Bronchial epithelial cell (primary cell): ENCODE measurements around the gene FSTL3. TPM values are rescaled to one million over a fixed set of nuclear protein-coding genes. Genes with fewer than 3 reads are reported as not detected.
"Not testable (repeated sequence)": the region's sequence is repeated elsewhere in the genome, so short reads cannot be mapped to it uniquely, and the experiment has no call there.

Source experiments
- DNase-seq: peaks from one replicate; pipeline ENCODE4 v3.0.0-alpha.2; 2010; ENCODE audit warnings: low read depth
- FAIRE-seq: peaks from 2 replicates; lab custom pipeline; 2011; peaks lifted over from hg19 to GRCh38; lab: Jason Lieb, UNC
- H3K27me3 ChIP-seq: 2 replicates; pipeline ENCODE4 v1.5.1; 2011; ENCODE audit warnings: low read length; ENCODE audit not compliant: control insufficient read depth, insufficient read depth
- H3K36me3 ChIP-seq: 2 replicates; pipeline ENCODE4 v1.5.1; 2011; ENCODE audit warnings: low read length; ENCODE audit not compliant: control insufficient read depth, insufficient read depth
- H3K4me3 ChIP-seq: 2 replicates; pipeline ENCODE4 v1.5.1; 2011; ENCODE audit warnings: mild to moderate bottlenecking, low read depth, low read length, control low read depth
- total RNA-seq: library from RNA; depleted of rRNA; stranded (reverse); fragments of >200 nt; gene quantifications from 2 replicates; pipeline ENCODE4 v1.2.1, GENCODE V29; 2014
- TF ChIP-seq, protein P1 (sequence below): IDR thresholded peaks from 2 replicates; pipeline ENCODE4 v1.5.1; 2011; ENCODE audit warnings: mild to moderate bottlenecking, moderate library complexity, low read length, control low read depth, inconsistent platforms; ENCODE audit not compliant: insufficient read depth, severe bottlenecking

FSTL3 gene
- total RNA-seq, 1 donor from 2014 or later: 143 TPM

DNA sequence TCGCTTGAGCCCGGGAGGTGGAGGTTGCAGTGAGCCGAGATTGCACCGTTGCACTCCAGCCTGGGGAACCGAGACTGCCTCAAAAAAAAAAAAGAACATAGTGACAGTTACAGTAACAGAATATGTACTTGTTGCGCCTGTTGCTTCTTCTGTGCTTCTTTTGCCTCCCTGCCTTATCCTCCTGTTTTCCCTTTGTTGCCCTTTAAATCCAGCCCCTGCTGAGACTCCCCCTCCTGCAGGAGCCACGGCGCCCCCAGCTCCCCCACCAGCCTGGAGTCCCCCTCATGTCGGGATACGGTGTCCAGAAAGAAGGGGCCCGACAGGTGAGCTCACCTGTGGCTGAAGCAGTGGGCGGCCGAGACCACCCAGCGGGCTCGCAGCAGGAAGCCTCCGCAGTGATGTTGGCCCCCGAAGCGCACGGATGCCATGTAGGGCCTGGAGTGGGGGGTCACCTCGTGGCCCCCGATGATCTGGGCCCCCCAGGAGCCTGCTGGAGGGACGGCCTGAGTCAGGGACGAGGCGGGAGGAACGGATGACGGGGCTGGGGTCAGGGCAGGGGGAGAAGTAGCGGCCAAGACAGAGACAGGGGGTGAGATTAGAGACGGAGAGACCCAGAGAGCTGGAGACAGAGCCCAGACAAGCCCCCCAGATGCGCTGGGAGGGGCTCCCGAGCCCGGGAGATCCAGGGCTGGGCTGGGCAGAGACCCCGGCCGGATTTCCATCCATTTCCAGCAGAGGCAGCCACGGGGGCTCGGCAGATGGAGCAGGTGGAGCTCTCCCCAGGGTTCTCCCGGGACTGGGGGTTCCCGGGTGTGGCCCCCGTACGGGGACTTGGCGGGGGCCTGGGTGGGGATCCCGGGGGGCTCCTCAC, 18.5 kb downstream of the FSTL3 start:
- no peak for DNase-seq
- Histone ChIP-seq H3K27me3 (no peaks in the 10 kb centered on the region), H3K36me3 (no peaks in the 10 kb centered on the region), H3K4me3 (no peak overlapping the region)
- no peak for FAIRE-seq
- TF ChIP-seq, protein P1, sequence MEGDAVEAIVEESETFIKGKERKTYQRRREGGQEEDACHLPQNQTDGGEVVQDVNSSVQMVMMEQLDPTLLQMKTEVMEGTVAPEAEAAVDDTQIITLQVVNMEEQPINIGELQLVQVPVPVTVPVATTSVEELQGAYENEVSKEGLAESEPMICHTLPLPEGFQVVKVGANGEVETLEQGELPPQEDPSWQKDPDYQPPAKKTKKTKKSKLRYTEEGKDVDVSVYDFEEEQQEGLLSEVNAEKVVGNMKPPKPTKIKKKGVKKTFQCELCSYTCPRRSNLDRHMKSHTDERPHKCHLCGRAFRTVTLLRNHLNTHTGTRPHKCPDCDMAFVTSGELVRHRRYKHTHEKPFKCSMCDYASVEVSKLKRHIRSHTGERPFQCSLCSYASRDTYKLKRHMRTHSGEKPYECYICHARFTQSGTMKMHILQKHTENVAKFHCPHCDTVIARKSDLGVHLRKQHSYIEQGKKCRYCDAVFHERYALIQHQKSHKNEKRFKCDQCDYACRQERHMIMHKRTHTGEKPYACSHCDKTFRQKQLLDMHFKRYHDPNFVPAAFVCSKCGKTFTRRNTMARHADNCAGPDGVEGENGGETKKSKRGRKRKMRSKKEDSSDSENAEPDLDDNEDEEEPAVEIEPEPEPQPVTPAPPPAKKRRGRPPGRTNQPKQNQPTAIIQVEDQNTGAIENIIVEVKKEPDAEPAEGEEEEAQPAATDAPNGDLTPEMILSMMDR: no peak

DNA sequence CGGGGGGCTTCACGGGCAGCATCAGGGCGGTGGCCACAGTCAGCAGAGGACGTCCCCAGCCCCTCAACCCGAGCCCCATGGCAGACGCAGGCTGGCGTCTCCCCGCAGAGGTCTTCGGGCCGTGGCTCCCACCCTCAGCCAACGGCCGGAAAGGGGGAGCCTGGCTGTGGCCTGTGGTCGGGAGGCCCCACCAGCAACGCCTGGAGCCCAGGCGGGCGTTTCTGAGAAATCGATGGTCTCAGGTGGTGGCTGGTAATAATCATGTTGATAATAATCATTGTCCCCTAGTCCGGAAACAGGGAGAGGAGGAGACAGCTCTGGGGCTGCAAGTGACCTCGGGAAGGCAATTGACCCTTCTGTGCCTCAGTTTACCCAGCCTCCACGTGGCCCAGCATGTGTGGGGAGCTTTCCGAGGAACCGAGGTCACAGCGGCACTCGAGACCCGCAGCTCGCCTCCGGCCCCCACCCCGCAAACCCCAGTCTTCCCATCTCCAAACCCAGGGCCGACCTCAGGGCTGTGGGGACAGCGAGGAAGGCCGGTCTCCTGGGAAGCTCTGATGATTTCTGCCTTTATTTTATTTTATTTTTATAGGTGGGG, 19.3 kb downstream of the FSTL3 start, which contains the start of gene PRSS57:
TSS of gene PRSS57 (minus strand) at position 101 of the 598 bp plus-strand sequence. CDS start at position 79, 22 bp downstream.
- H3K27me3 ChIP-seq: no peaks in the 10 kb centered on the region
- H3K4me3 ChIP-seq: no peak within 1 kb of the TSS
- H3K36me3 ChIP-seq: no peaks in the 10 kb centered on the region
- DNase-seq (no peak), FAIRE-seq (no peak)
- TF ChIP-seq, protein P1: no peak

DNA sequence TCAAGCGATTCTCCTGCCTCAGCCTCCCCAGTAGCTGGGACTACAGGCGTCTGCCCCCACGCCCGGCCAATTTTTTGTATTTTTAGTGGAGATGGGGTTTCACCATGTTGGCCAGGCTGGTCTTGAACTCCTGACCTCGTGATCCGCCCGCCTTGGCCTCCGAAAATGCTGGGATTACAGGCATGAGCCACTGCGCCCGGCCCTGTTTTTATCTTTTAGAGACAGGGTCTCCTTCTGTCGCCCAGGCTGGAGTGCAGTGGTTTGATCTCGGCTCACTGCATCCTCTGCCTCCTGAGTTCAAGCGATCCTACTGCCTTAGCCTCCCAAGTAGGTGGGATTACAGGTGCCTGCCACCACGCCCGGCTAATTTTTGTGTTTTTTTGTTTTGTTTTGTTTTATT, 22.3 kb downstream of the FSTL3 start:
- not testable (repeated sequence) for DNase-seq, H3K4me3 ChIP-seq, H3K27me3 ChIP-seq, FAIRE-seq, H3K36me3 ChIP-seq

DNA sequence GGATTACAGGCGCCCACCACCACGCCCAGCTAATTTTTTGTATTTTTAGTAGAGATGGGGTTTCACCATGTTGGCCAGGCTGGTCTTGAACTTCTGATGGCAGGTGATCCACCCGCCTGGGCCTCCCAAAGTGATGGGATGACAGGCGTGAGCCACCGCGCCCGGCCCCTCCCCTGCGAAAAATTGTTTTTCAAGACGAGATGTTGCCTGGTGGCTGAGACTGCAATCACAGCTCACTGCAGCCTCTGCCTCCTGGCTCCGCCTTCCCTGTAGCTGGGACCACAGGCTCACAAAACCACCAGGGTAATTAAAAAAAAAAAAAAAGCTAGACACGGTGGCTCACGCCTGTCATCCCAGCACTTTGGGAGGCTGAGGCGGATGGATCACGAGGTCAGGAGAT, 23.7 kb downstream of the FSTL3 start:
- not testable (repeated sequence) for H3K4me3 ChIP-seq, DNase-seq, FAIRE-seq, H3K36me3 ChIP-seq, H3K27me3 ChIP-seq

DNA sequence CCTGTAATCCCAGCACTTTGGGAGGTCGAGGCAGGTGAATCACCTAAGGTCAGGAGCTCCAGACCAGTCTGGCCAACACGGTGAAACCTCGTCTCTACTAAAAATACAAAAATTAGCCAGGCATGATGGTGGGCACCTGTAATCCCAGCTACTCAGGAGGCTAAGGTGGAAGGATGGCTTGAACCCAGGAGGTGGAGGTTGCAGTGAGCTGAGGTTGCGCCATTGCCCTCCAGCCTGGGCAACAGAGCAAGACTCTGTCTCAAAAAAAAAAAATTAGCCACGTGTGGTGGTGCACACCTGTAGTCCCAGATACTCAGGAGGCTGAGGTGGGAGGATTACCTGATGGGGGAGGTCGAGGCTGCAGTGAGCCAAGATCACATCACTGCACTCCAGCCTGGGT, 26.7 kb downstream of the FSTL3 start:
- DNase-seq, H3K4me3 ChIP-seq, FAIRE-seq, H3K27me3 ChIP-seq, H3K36me3 ChIP-seq: not testable (repeated sequence)

DNA sequence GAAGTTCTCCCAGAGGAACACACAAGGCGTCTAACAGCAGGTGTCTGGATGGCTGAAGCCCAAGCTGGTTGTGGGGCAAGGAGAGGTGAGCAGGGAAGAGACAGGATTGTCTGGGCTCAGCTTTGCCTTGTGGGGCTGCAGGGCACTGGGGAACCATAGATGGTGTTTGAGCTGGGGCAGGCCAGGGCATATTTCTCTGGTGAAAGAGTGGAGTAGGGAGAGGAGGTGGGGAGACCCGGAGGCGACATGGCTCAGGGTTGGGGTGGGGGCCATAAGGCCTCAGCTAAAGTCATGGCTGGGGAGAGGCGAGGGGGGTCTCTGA, 27.1 kb downstream of the FSTL3 start:
- H3K36me3 ChIP-seq: no peaks in the 10 kb centered on the region
- no peak for FAIRE-seq
- peaks cover 2% of the 10 kb centered on the region for H3K27me3 ChIP-seq
- DNase-seq: no peak
- no peak overlapping the region for H3K4me3 ChIP-seq
- TF ChIP-seq, protein P1: no peak

DNA sequence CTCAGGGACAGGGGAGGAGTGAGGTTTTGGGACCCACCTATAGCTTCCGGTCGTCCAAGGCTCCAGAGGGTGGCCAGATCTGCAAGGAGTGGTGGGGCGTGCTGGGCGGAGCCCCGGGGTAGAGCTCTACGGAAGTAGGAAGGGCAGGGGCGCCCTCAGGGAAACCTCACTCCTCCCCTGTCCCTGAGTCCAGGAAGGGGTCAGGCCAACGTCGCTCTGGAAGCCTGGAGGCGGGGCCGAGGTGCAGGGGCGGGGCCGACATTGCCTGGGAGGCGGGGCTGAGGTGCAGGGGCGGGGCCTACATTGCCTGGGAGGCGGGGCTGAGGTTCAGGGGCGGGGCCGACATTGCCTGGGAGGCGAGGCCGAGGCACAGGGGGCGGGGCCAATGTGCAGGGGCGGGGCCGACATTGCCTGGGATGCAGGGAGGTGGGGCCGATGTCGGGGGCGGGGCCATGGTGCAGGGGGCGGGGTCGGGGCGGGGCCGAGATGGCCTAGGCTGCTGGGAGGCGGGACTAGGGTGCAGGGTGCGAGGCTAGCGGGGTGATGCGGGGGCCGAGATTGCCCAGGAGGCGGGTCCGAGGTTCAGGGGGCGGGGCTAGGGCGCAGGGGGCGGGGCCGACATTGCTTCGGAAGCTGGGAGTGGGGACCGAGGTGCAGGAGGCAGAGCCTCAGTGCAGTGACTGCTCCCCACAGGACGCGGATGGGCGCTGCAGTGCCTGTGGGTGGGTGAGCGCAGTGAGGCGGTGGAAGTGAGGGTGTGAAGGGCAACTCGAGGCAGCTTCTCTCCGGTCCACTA, 27.7 kb downstream of the FSTL3 start:
- no peak overlapping the region for H3K4me3 ChIP-seq
- DNase-seq: no peak
- no peaks in the 10 kb centered on the region for H3K36me3 ChIP-seq
- TF ChIP-seq, protein P1: no peak
- no peak for FAIRE-seq
- peaks cover 4% of the 10 kb centered on the region for H3K27me3 ChIP-seq
